HCT116 (cell line): Measurements from ENCODE around the gene TPH2. TPM values are rescaled to one million over a fixed set of nuclear protein-coding genes. Genes with fewer than 3 reads are reported as not detected.

ENCODE experiments used
- ATAC-seq: fragments of 200-7000 bp; cut with Tn5 transposase; 2 replicates; pipeline ENCODE4 v1.9.1; 2020; ENCODE audit warnings: mild to moderate bottlenecking, moderate library complexity
- BruUV-seq: library from RNA; stranded (reverse); fragments of 400-500 nt; replicated peaks from 2 replicates; lab custom pipeline; 2021; lab: Mats Ljungman, UMichigan
- CTCF ChIA-PET: fragments of 300-600 bp; sonication (Branson Sonifier 250); formaldehyde crosslinking; loops from one replicate; lab custom pipeline; 2021; ENCODE audit warnings: antibody characterized with exemption; lab: Charles Lee
- POLR2A ChIA-PET: fragments of 300-600, 350-600 bp; sonication (Branson Sonifier 250); formaldehyde crosslinking; loops from one replicate; lab custom pipeline; 2021; ENCODE audit warnings: antibody characterized with exemption; lab: Charles Lee
- RAD21 ChIA-PET, 2 experiments: fragments of 300-600 bp; sonication (Branson Sonifier 250); formaldehyde crosslinking; loops; one replicate each; lab custom pipeline; 2023; ENCODE audit warnings: low total read pairs in 2 of 2; ENCODE audit not compliant: uncharacterized antibody in 2 of 2, unreplicated experiment in 2 of 2, low non-redundant PET in 1 of 2; lab: Charles Lee
- DNase-seq: peaks from one replicate; pipeline ENCODE4 v3.0.0-alpha.2; 2010; ENCODE audit warnings: low read depth, low spot score
- H2AFZ ChIP-seq: fragments of 200-600 bp; shearing (Covaris generic), sonication (generic); 2 replicates; pipeline ENCODE4 v1.6.1; 2017; ENCODE audit warnings: low read depth, mixed run types, mixed read lengths, antibody characterized with exemption, low read length; ENCODE audit not compliant: poor library complexity, severe bottlenecking
- H3K27ac ChIP-seq: 2 replicates; pipeline ENCODE4 v1.5.1; 2012; ENCODE audit warnings: low read depth, low read length
- H3K27me3 ChIP-seq: fragments of 200-600 bp; sonication (generic); 2 replicates; pipeline ENCODE4 v1.6.1; 2016; ENCODE audit warnings: mixed run types, low read length, mixed read lengths; ENCODE audit not compliant: insufficient read depth
- H3K36me3 ChIP-seq, 2 experiments: fragments of 200-500 bp in 1 of 2; fragments of 200-600 bp in 1 of 2; sonication (Bioruptor generic) in 1 of 2; sonication (generic) in 1 of 2; 2 replicates each; pipeline versions ENCODE4 v1.5.1 to v1.6.1; 2014 to 2016; ENCODE audit warnings: low read length in 2 of 2, inconsistent platforms in 1 of 2, mixed read lengths in 1 of 2, mixed run types in 1 of 2; ENCODE audit not compliant: insufficient read depth in 2 of 2, control insufficient read depth in 1 of 2
- H3K4me1 ChIP-seq, 2 experiments: fragments of 200-600 bp in 1 of 2; sonication (generic) in 1 of 2; 2 replicates each; pipeline versions ENCODE4 v1.5.1 to v1.6.1; 2012 to 2017; ENCODE audit warnings: low read length in 2 of 2, inconsistent platforms in 1 of 2, mild to moderate bottlenecking in 1 of 2, mixed read lengths in 1 of 2, mixed run types in 1 of 2, moderate library complexity in 1 of 2; ENCODE audit not compliant: insufficient read depth in 2 of 2, control insufficient read depth in 1 of 2
- H3K4me2 ChIP-seq: fragments of 200-600 bp; sonication (generic); 2 replicates; pipeline ENCODE4 v1.6.1; 2017; ENCODE audit warnings: mixed run types, low read length, mixed read lengths
- H3K4me3 ChIP-seq, 2 experiments: fragments of 200-600 bp in 1 of 2; sonication (generic) in 1 of 2; replicated peaks in 1 of 2; 2 replicates each; pipeline ENCODE4 v1.5.1; 2011 to 2016; ENCODE audit warnings: low read length in 2 of 2, control low read depth in 1 of 2, low read depth in 1 of 2, mild to moderate bottlenecking in 1 of 2, mixed read lengths in 1 of 2, mixed run types in 1 of 2
- H3K79me2 ChIP-seq: fragments of 200-600 bp; sonication (generic); 2 replicates; pipeline ENCODE4 v1.6.1; 2017; ENCODE audit warnings: mild to moderate bottlenecking, mixed run types, low read length, moderate library complexity, mixed read lengths; ENCODE audit not compliant: insufficient read depth
- H3K9ac ChIP-seq: fragments of 200-600 bp; sonication (generic); 2 replicates; pipeline ENCODE4 v1.6.1; 2016; ENCODE audit warnings: low read length, mixed read lengths
- H3K9me2 ChIP-seq: fragments of 200-600 bp; sonication (generic), shearing (Covaris generic); 2 replicates; pipeline ENCODE4 v1.6.1; 2017; ENCODE audit warnings: mixed run types, mild to moderate bottlenecking, moderate library complexity; ENCODE audit not compliant: insufficient read depth
- H3K9me3 ChIP-seq, 2 experiments: fragments of 200-500 bp in 1 of 2; fragments of 200-600 bp in 1 of 2; sonication (Bioruptor generic) in 1 of 2; sonication (generic) in 1 of 2; 2 replicates each; pipeline ENCODE4 v1.6.1; 2014 to 2017; ENCODE audit warnings: low read length in 2 of 2, mixed read lengths in 2 of 2, inconsistent platforms in 1 of 2, low read depth in 1 of 2, mild to moderate bottlenecking in 1 of 2, mixed run types in 1 of 2, moderate library complexity in 1 of 2; ENCODE audit not compliant: control insufficient read depth in 1 of 2, insufficient read depth in 1 of 2
- H4K20me1 ChIP-seq: fragments of 200-600 bp; sonication (generic), shearing (Covaris generic); 2 replicates; pipeline ENCODE4 v1.6.1; 2017; ENCODE audit warnings: mixed run types, mild to moderate bottlenecking, moderate library complexity; ENCODE audit not compliant: insufficient read depth
- CBX3 ChIP-seq: IDR thresholded peaks from 2 replicates; pipeline ENCODE4 v1.6.1; 2012; ENCODE audit warnings: low read depth
- CEBPB ChIP-seq: IDR thresholded peaks from 2 replicates; pipeline ENCODE4 v1.6.1; 2012; ENCODE audit warnings: low read depth
- EGR1 ChIP-seq: IDR thresholded peaks from 2 replicates; pipeline ENCODE4 v1.6.1; 2012; ENCODE audit warnings: low read depth
- ELF1 ChIP-seq: IDR thresholded peaks from 2 replicates; pipeline ENCODE4 v1.6.1; 2012; ENCODE audit warnings: low read depth, borderline replicate concordance
- EZH2 ChIP-seq: fragments of 200-600 bp; sonication (generic); IDR thresholded peaks from 2 replicates; pipeline ENCODE4 v1.6.1; 2017; ENCODE audit warnings: antibody characterized with exemption, mixed run types
- FOSL1 ChIP-seq: IDR thresholded peaks from 2 replicates; pipeline ENCODE4 v1.6.1; 2012; ENCODE audit warnings: low read depth
- JUND ChIP-seq: IDR thresholded peaks from 2 replicates; pipeline ENCODE4 v1.6.1; 2012
- POLR2A ChIP-seq: IDR thresholded peaks from 2 replicates; pipeline ENCODE4 v1.7.0; 2011; ENCODE audit warnings: borderline replicate concordance; ENCODE audit not compliant: insufficient read depth, insufficient read length; ENCODE audit errors: extremely low read depth
- POLR2AphosphoS5 ChIP-seq: IDR thresholded peaks from 2 replicates; pipeline ENCODE4 v1.6.1; 2011; ENCODE audit warnings: mild to moderate bottlenecking, low read depth, low read length, moderate library complexity
- SRF ChIP-seq: IDR thresholded peaks from 2 replicates; pipeline ENCODE4 v1.6.1; 2012; ENCODE audit warnings: low read depth
- ZNF274 ChIP-seq: fragments of 200-500 bp; sonication (Bioruptor generic); IDR thresholded peaks from 2 replicates; pipeline ENCODE4 v1.6.1; 2014; ENCODE audit warnings: mild to moderate bottlenecking, low read depth, low read length, inconsistent platforms
- intact Hi-C: fragments of 100-400 bp; cut with micrococcal nuclease; formaldehyde crosslinking; loops from 2 replicates; pipeline ENCODE4 v1.10.0; 2022
- total RNA-seq: library from RNA; stranded (reverse); gene quantifications from one replicate; pipeline ENCODE4 v1.2.1, GENCODE V29; 2021; ENCODE audit not compliant: unreplicated experiment
- TF ChIP-seq, protein P1 (sequence below): IDR thresholded peaks from 2 replicates; pipeline ENCODE4 v1.6.1; 2012
- TF ChIP-seq, protein P2 (sequence below): IDR thresholded peaks from 2 replicates; pipeline ENCODE4 v1.6.1; 2011; ENCODE audit warnings: mild to moderate bottlenecking, low read length, moderate library complexity; ENCODE audit not compliant: insufficient replicate concordance; ENCODE audit errors: extremely low read depth
- TF ChIP-seq, protein P3 (sequence below), 3 experiments: fragments of 200-600 bp in 1 of 3; sonication (generic) in 1 of 3; IDR thresholded peaks in 2 of 3; conservative IDR thresholded peaks in 1 of 3; 2 replicates each; pipeline ENCODE4 v1.5.1; 2012 to 2017; ENCODE audit warnings: low read depth in 2 of 3, low read length in 2 of 3, antibody characterized with exemption in 1 of 3, borderline replicate concordance in 1 of 3, control low read depth in 1 of 3, mild to moderate bottlenecking in 1 of 3, mixed read lengths in 1 of 3, mixed run types in 1 of 3, moderate library complexity in 1 of 3; ENCODE audit not compliant: insufficient read depth in 1 of 3

Gene TPH2
- total RNA-seq, 1 experiment from 2014 or later = not detected

DNA sequence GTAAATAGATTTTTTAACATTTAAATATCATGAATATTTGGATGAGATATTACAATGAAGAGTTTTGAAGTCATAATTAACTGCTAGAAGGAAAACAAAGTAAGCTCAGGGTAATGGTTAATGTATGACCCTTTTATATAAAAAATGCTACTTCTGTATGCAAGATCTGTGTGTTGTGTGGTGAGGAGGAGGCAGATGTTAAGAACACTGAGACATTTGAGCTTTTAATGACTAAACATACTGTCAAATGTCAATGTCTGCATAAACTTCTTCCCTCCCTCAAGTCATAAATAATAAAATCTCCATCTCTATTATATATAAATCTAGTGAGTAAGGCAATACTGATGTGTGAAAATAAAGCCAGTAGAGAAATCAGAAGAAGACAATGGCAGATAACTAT lies 1.4 kb downstream of the TPH2 start:
- CTCF ChIA-PET = no interaction called here
- TF ChIP-seq CEBPB = no peak
- TF ChIP-seq, protein P1, sequence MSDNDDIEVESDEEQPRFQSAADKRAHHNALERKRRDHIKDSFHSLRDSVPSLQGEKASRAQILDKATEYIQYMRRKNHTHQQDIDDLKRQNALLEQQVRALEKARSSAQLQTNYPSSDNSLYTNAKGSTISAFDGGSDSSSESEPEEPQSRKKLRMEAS = no peak
- TF ChIP-seq CBX3 = no peak
- TF ChIP-seq, protein P2, sequence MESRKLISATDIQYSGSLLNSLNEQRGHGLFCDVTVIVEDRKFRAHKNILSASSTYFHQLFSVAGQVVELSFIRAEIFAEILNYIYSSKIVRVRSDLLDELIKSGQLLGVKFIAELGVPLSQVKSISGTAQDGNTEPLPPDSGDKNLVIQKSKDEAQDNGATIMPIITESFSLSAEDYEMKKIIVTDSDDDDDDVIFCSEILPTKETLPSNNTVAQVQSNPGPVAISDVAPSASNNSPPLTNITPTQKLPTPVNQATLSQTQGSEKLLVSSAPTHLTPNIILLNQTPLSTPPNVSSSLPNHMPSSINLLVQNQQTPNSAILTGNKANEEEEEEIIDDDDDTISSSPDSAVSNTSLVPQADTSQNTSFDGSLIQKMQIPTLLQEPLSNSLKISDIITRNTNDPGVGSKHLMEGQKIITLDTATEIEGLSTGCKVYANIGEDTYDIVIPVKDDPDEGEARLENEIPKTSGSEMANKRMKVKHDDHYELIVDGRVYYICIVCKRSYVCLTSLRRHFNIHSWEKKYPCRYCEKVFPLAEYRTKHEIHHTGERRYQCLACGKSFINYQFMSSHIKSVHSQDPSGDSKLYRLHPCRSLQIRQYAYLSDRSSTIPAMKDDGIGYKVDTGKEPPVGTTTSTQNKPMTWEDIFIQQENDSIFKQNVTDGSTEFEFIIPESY = no peak
- no peak for TF ChIP-seq POLR2A
- Histone ChIP-seq H3K9ac (no peak overlapping the region), H3K4me2 (no peak overlapping the region), H3K4me3 (no peak overlapping the region), H2AFZ (no peak overlapping the region), H3K79me2 (no peaks in the 10 kb centered on the region), H3K27me3 (peaks cover 36% of the 10 kb centered on the region), H3K4me1 (no peaks in the 10 kb centered on the region), H3K36me3 (no peaks in the 10 kb centered on the region), H4K20me1 (no peaks in the 10 kb centered on the region), H3K27ac (no peak overlapping the region), H3K9me2 (no peaks in the 10 kb centered on the region), H3K9me3 (no peaks in the 10 kb centered on the region)
- POLR2A ChIA-PET = no interaction called here
- DNase-seq (no peak), ATAC-seq (no peak)
- intact Hi-C loops = no loop called here
- BruUV-seq = no TSS peak
- RAD21 ChIA-PET = no interaction called here

DNA sequence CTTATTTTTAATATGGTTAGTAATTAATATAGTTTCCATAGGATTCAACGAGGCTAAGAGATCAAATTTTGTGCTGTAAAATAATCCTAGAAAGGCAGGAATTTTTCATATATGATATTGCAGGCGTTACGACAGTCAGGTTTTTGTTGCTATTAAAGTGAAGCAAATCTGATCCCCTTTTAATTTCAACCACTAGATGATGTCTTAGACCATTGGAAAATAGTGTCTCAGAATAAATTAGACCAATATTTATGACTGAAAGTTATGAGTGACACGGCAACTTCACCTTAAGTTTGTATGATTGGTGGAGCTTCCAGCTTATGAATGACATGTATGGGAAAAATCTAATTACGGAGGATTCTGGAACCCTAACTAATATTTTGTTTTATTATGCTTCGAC lies 2.5 kb downstream of the TPH2 start:
- no TSS peak for BruUV-seq
- no peak for DNase-seq
- no peak overlapping the region for H3K27ac ChIP-seq
- no peaks in the 10 kb centered on the region for H3K4me1 ChIP-seq
- H4K20me1 ChIP-seq = no peaks in the 10 kb centered on the region
- no peak overlapping the region for H2AFZ ChIP-seq
- POLR2A ChIA-PET = no interaction called here
- no peak overlapping the region for H3K9ac ChIP-seq
- no peaks in the 10 kb centered on the region for H3K79me2 ChIP-seq
- peaks cover 37% of the 10 kb centered on the region for H3K27me3 ChIP-seq
- ATAC-seq = no peak
- RAD21 ChIA-PET = no interaction called here
- no peak overlapping the region for H3K4me2 ChIP-seq
- no peak overlapping the region for H3K4me3 ChIP-seq
- intact Hi-C loops = no loop called here
- CTCF ChIA-PET = no interaction called here
- H3K9me2 ChIP-seq = no peaks in the 10 kb centered on the region
- H3K36me3 ChIP-seq = no peaks in the 10 kb centered on the region
- no peak for TF ChIP-seq POLR2A
- no peak for TF ChIP-seq FOSL1
- TF ChIP-seq, protein P3, sequence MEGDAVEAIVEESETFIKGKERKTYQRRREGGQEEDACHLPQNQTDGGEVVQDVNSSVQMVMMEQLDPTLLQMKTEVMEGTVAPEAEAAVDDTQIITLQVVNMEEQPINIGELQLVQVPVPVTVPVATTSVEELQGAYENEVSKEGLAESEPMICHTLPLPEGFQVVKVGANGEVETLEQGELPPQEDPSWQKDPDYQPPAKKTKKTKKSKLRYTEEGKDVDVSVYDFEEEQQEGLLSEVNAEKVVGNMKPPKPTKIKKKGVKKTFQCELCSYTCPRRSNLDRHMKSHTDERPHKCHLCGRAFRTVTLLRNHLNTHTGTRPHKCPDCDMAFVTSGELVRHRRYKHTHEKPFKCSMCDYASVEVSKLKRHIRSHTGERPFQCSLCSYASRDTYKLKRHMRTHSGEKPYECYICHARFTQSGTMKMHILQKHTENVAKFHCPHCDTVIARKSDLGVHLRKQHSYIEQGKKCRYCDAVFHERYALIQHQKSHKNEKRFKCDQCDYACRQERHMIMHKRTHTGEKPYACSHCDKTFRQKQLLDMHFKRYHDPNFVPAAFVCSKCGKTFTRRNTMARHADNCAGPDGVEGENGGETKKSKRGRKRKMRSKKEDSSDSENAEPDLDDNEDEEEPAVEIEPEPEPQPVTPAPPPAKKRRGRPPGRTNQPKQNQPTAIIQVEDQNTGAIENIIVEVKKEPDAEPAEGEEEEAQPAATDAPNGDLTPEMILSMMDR (IDR thresholded peaks at IDR 0.05 in 2 of 3, conservative IDR thresholded peaks at IDR 0.05 in 1 of 3; ENCODE audit: borderline replicate concordance in 1 of 3, insufficient read depth in 1 of 3, low read depth in 2 of 3, low read length in 2 of 3) = no peak
- no peak for TF ChIP-seq CBX3
- no peak for TF ChIP-seq EGR1
- no peak for TF ChIP-seq JUND
- no peak for TF ChIP-seq SRF
- no peak for TF ChIP-seq ELF1
- TF ChIP-seq ZNF274 = no peak
- TF ChIP-seq POLR2AphosphoS5 = no peak
- no peak for TF ChIP-seq EZH2
- no peak for TF ChIP-seq CEBPB
- TF ChIP-seq, all 23 proteins: peak for 0
- H3K9me3 ChIP-seq = no peaks in the 10 kb centered on the region
